KMS-11 (cell line): ENCODE data around the gene PPFIA1.

Source experiments
- H2AFZ ChIP-seq: fragments of 200-600 bp; sonication (generic); 2 replicates; pipeline ENCODE4 v1.6.1; 2016; ENCODE audit warnings: antibody characterized with exemption, mixed run types, low read depth
- H3K27ac ChIP-seq: fragments of 200-600 bp; sonication (generic); 2 replicates; pipeline ENCODE4 v1.6.1; 2016; ENCODE audit warnings: mild to moderate bottlenecking, mixed run types
- H3K27me3 ChIP-seq: fragments of 200-600 bp; sonication (generic); 2 replicates; pipeline ENCODE4 v1.6.1; 2017; ENCODE audit warnings: mild to moderate bottlenecking, low read depth, mixed run types, moderate library complexity; ENCODE audit not compliant: insufficient read depth
- H3K36me3 ChIP-seq: fragments of 200-600 bp; sonication (generic); 2 replicates; pipeline ENCODE4 v1.6.1; 2017; ENCODE audit warnings: mild to moderate bottlenecking, mixed run types; ENCODE audit not compliant: insufficient read depth
- H3K4me1 ChIP-seq: fragments of 200-600 bp; sonication (generic); 2 replicates; pipeline ENCODE4 v1.6.1; 2016; ENCODE audit warnings: mild to moderate bottlenecking, low read depth, mixed run types; ENCODE audit not compliant: poor library complexity, severe bottlenecking
- H3K4me2 ChIP-seq: fragments of 200-600 bp; sonication (generic); 2 replicates; pipeline ENCODE4 v1.7.0; 2016; ENCODE audit warnings: mild to moderate bottlenecking, mixed run types
- H3K4me3 ChIP-seq: fragments of 200-600 bp; sonication (generic); IDR thresholded peaks from 2 replicates; pipeline ENCODE4 v1.6.1; 2017; ENCODE audit warnings: low read depth, low read length, mixed read lengths; ENCODE audit not compliant: insufficient read depth
- H3K79me2 ChIP-seq: fragments of 200-600 bp; sonication (generic); 2 replicates; pipeline ENCODE4 v1.6.1; 2016; ENCODE audit warnings: low read depth, mixed run types; ENCODE audit not compliant: insufficient read depth
- H3K9ac ChIP-seq: fragments of 200-600 bp; sonication (generic); 2 replicates; pipeline ENCODE4 v1.6.1; 2016; ENCODE audit warnings: mild to moderate bottlenecking, mixed run types
- H4K20me1 ChIP-seq: fragments of 200-600 bp; sonication (generic); 2 replicates; pipeline ENCODE4 v1.6.1; 2016; ENCODE audit warnings: mild to moderate bottlenecking, mixed run types; ENCODE audit not compliant: insufficient read depth
- TF ChIP-seq, protein P1 (sequence below): fragments of 200-600 bp; sonication (generic); conservative IDR thresholded peaks from 2 replicates; pipeline ENCODE4 v1.6.1; 2017; ENCODE audit warnings: low read depth, mild to moderate bottlenecking, antibody characterized with exemption, low read length, moderate library complexity, mixed read lengths

PPFIA1 gene

GRCh38 chr11:70270104-70270876, at the start of gene PPFIA1:
TSS of gene PPFIA1 (plus strand) at chr11:70270690. CDS start at chr11:70272173, 1,483 bp downstream.
- Histone ChIP-seq H3K27ac (no peak within 1 kb of the TSS), H3K4me1 (peaks cover 24% of the 10 kb centered on the region), H3K79me2 (peaks cover 16% of the 10 kb centered on the region; the same call in 1 of the 2 replicates), H3K27me3 (no peaks in the 10 kb centered on the region), H4K20me1 (no peaks in the 10 kb centered on the region), H3K36me3 (no peaks in the 10 kb centered on the region; the same call in 1 of the 2 replicates), H3K4me2 (peak within 1 kb of the TSS; percentile 82), H3K4me3 (no peak within 1 kb of the TSS), H2AFZ (peak within 1 kb of the TSS; percentile 99), H3K9ac (peak within 1 kb of the TSS; percentile 37; the same call in 1 of the 2 replicates)
- TF ChIP-seq, protein P1, sequence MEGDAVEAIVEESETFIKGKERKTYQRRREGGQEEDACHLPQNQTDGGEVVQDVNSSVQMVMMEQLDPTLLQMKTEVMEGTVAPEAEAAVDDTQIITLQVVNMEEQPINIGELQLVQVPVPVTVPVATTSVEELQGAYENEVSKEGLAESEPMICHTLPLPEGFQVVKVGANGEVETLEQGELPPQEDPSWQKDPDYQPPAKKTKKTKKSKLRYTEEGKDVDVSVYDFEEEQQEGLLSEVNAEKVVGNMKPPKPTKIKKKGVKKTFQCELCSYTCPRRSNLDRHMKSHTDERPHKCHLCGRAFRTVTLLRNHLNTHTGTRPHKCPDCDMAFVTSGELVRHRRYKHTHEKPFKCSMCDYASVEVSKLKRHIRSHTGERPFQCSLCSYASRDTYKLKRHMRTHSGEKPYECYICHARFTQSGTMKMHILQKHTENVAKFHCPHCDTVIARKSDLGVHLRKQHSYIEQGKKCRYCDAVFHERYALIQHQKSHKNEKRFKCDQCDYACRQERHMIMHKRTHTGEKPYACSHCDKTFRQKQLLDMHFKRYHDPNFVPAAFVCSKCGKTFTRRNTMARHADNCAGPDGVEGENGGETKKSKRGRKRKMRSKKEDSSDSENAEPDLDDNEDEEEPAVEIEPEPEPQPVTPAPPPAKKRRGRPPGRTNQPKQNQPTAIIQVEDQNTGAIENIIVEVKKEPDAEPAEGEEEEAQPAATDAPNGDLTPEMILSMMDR = no peak

DNA sequence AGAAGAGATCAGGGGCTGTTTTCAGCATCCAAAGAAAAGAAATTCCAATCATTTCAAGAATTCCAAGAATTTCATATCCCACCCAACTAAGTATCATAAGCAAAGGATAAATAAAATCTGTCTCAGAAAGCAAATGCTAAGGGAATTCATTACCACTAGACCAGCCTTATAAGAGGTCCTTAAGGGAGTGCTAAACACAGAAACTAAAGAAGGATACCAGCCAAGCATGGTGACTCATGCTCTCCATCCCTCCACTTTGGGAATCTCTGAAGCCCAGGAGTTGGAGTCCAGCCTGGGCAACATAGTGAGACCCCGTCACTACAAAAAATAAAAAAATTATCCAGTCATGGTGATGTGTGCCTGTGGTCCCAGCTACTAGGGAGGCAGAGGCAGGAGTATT, 49.6 kb upstream of the PPFIA1 start:
- Histone ChIP-seq H2AFZ (no peak overlapping the region), H3K4me3 (no peak overlapping the region), H3K27me3 (no peaks in the 10 kb centered on the region; the same call in 1 of the 2 replicates), H3K9ac (no peak overlapping the region), H3K4me2 (no peak overlapping the region), H3K36me3 (no peaks in the 10 kb centered on the region), H3K79me2 (no peaks in the 10 kb centered on the region), H3K27ac (no peak overlapping the region), H4K20me1 (no peaks in the 10 kb centered on the region), H3K4me1 (no peaks in the 10 kb centered on the region)
- TF ChIP-seq, protein P1 = no peak

GRCh38 chr11:70225681-70226177, 44.8 kb upstream of the PPFIA1 start:
- TF ChIP-seq, protein P1 = no peak
- H3K9ac ChIP-seq = no peak overlapping the region
- H3K4me2 ChIP-seq = no peak overlapping the region
- peaks cover 5% of the 10 kb centered on the region; the same call in 1 of the 2 replicates for H3K27me3 ChIP-seq
- no peak overlapping the region for H3K27ac ChIP-seq
- no peak overlapping the region for H2AFZ ChIP-seq
- no peak overlapping the region for H3K4me3 ChIP-seq
- no peaks in the 10 kb centered on the region for H3K4me1 ChIP-seq
- no peaks in the 10 kb centered on the region for H3K79me2 ChIP-seq
- no peaks in the 10 kb centered on the region for H4K20me1 ChIP-seq
- no peaks in the 10 kb centered on the region for H3K36me3 ChIP-seq

- H3K36me3 ChIP-seq = no peaks in the 10 kb centered on the region
- no peaks in the 10 kb centered on the region for H3K79me2 ChIP-seq
- H3K4me3 ChIP-seq = no peak overlapping the region
- no peaks in the 10 kb centered on the region for H4K20me1 ChIP-seq
- no peak overlapping the region for H2AFZ ChIP-seq
- TF ChIP-seq, protein P1 = no peak
- H3K27me3 ChIP-seq = peaks cover 5% of the 10 kb centered on the region; the same call in 1 of the 2 replicates
- no peaks in the 10 kb centered on the region for H3K4me1 ChIP-seq
- no peak overlapping the region for H3K4me2 ChIP-seq
- H3K9ac ChIP-seq = no peak overlapping the region
- no peak overlapping the region for H3K27ac ChIP-seq
These were observed 44.3 kb upstream of the PPFIA1 start for GRCh38 chr11:70226183-70226582.
